Prostate gland (tissue), 2 donors: ENCODE measurements around the gene SEMG1.

Source experiments
- CTCF ChIP-seq, 4 experiments: fragments of 200-600 bp in 2 of 4; fragments of 450-650 bp in 2 of 4; sonication (generic) in 2 of 4; IDR thresholded peaks; 1 replicate in 3 of 4; 2 replicates in 1 of 4; pipeline ENCODE4 v1.5.1; 2016 to 2019; ENCODE audit warnings: antibody characterized with exemption in 4 of 4, mild to moderate bottlenecking in 2 of 4, moderate library complexity in 2 of 4
- POLR2A ChIP-seq: fragments of 450-650 bp; IDR thresholded peaks from one replicate; pipeline ENCODE4 v1.6.1; 2016; ENCODE audit warnings: antibody characterized with exemption, mild to moderate bottlenecking
- POLR2AphosphoS5 ChIP-seq: sonication (generic); formaldehyde crosslinking; IDR thresholded peaks from one replicate; pipeline ENCODE4 v1.6.1; 2017; ENCODE audit warnings: antibody characterized with exemption

GRCh38 chr20:45247865-45248264 is 41.0 kb downstream of the SEMG1 start:
- TF ChIP-seq CTCF (IDR thresholded peaks at IDR 0.05) (no peak), POLR2A (no peak), POLR2AphosphoS5 (no peak)
